ENCODE measurements around the gene ITGAD. TPM values are rescaled to one million over a fixed set of nuclear protein-coding genes. Genes with fewer than 3 reads are reported as not detected.

Gene ITGAD
- total and polyA plus RNA-seq, 2 of the 13 experiments (the other 11 are each of a cell fraction or from before 2014, with no cell fraction given), result not detected

GRCh38 chr16:31458844-31459686 is 65.9 kb downstream of the ITGAD start, which contains the start of gene ARMC5 (continued):
- no peak for TF ChIP-seq GTF2F1 (IDR thresholded peaks at IDR 0.05; ENCODE audit: low read length)
- TF ChIP-seq TRIM24 (CRISPR knock-in tag; IDR thresholded peaks at IDR 0.05), result no peak
- no peak; the same call in 1 of the 2 replicates for TF ChIP-seq SSRP1 (CRISPR knock-in tag; IDR thresholded peaks at IDR 0.05)
- TF ChIP-seq ZNF160 (CRISPR knock-in tag; IDR thresholded peaks at IDR 0.05), result peak; percentile 63
- no peak for TF ChIP-seq ZNF326 (CRISPR knock-in tag; IDR thresholded peaks at IDR 0.05; ENCODE audit: borderline replicate concordance)
- peak; percentile 82 for TF ChIP-seq SRSF1 (optimal IDR thresholded peaks at IDR 0.05; ENCODE audit: low read depth, low read length)
- TF ChIP-seq ZNF329 (CRISPR knock-in tag; IDR thresholded peaks at IDR 0.05; ENCODE audit: low read depth), result peak; percentile 77; the same call in 1 of the 2 replicates
- no peak for TF ChIP-seq PRDM4 (CRISPR knock-in tag; IDR thresholded peaks at IDR 0.05; ENCODE audit: borderline replicate concordance)
- no peak for TF ChIP-seq REXO4 (CRISPR knock-in tag; IDR thresholded peaks at IDR 0.05; ENCODE audit: borderline replicate concordance)
- peak; percentile 79 for TF ChIP-seq ZNF883 (CRISPR knock-in tag; IDR thresholded peaks at IDR 0.05; ENCODE audit: not compliant biosample characterization)
- TF ChIP-seq JUNB (CRISPR knock-in tag; IDR thresholded peaks at IDR 0.05; ENCODE audit: borderline replicate concordance), result no peak
- TF ChIP-seq, protein P1, sequence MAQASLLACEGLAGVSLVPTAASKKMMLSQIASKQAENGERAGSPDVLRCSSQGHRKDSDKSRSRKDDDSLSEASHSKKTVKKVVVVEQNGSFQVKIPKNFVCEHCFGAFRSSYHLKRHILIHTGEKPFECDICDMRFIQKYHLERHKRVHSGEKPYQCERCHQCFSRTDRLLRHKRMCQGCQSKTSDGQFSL (CRISPR knock-in tag; IDR thresholded peaks at IDR 0.05), result peak; percentile 63
- no peak for TF ChIP-seq ZNF207 (IDR thresholded peaks at IDR 0.05; ENCODE audit: borderline replicate concordance)
- TF ChIP-seq MAFK (conservative IDR thresholded peaks at IDR 0.05 in 1 of 2, IDR thresholded peaks at IDR 0.05 in 1 of 2; ENCODE audit: low read length in 2 of 2), result no peak
- peak; percentile 77; the same call in 1 of the 2 replicates for TF ChIP-seq ZNF891 (CRISPR knock-in tag; IDR thresholded peaks at IDR 0.05)
- TF ChIP-seq, protein P2, sequence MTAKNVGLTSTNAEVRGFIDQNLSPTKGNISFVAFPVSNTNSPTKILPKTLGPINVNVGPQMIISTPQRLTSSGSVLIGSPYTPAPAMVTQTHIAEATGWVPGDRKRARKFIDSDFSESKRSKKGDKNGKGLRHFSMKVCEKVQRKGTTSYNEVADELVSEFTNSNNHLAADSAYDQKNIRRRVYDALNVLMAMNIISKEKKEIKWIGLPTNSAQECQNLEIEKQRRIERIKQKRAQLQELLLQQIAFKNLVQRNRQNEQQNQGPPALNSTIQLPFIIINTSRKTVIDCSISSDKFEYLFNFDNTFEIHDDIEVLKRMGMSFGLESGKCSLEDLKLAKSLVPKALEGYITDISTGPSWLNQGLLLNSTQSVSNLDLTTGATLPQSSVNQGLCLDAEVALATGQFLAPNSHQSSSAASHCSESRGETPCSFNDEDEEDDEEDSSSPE (CRISPR knock-in tag; IDR thresholded peaks at IDR 0.05), result peak; percentile 94
- no peak; a peak in 1 of 4 replicates for TF ChIP-seq EP300 (IDR thresholded peaks at IDR 0.05; ENCODE audit: low read depth in 2 of 2, low read length in 2 of 2)
- TF ChIP-seq EP300 (CRISPR knock-in tag; IDR thresholded peaks at IDR 0.05; ENCODE audit: borderline replicate concordance), result peak; percentile 72
- TF ChIP-seq GATAD1 (CRISPR knock-in tag; IDR thresholded peaks at IDR 0.05), result peak; percentile 90
- no peak for TF ChIP-seq SNRNP70 (IDR thresholded peaks at IDR 0.05; ENCODE audit: low read depth, low read length)
- TF ChIP-seq ZNF83 (CRISPR knock-in tag; IDR thresholded peaks at IDR 0.05; ENCODE audit: borderline replicate concordance), result peak; percentile 31; the same call in 1 of the 2 replicates
- TF ChIP-seq ZNF790 (CRISPR knock-in tag; IDR thresholded peaks at IDR 0.05; ENCODE audit: borderline replicate concordance), result peak; percentile 55
- TF ChIP-seq ZXDC (CRISPR knock-in tag; IDR thresholded peaks at IDR 0.05), result peak; percentile 93; the same call in 1 of the 2 replicates

Data from HepG2 (cell line).